A549 (cell line): ENCODE results near the gene TNC.

Experiments used
- EP300 ChIP-seq, 2 experiments: fragments of >200 bp; sonication (Bioruptor Twin); formaldehyde crosslinking; IDR thresholded peaks; 2 replicates in 1 of 2; 3 replicates in 1 of 2; pipeline ENCODE4 v1.6.1; 2016 to 2017
- HOXB13 ChIP-seq: fragments of 250-450 bp; sonication (Bioruptor Pico); IDR thresholded peaks from 2 replicates; pipeline ENCODE4 v1.5.0; 2020; ENCODE audit warnings: low read depth, mild to moderate bottlenecking, moderate library complexity
- MYC ChIP-seq: IDR thresholded peaks from 2 replicates; pipeline ENCODE4 v1.6.1; 2012; ENCODE audit warnings: mild to moderate bottlenecking, inconsistent platforms, low read length, improper control_type of control experiment, borderline replicate concordance
- POLR2A ChIP-seq: IDR thresholded peaks from 2 replicates; pipeline ENCODE4 v1.6.1; 2012; ENCODE audit warnings: mild to moderate bottlenecking, low read length
- USF2 ChIP-seq: fragments of 450-650 bp; IDR thresholded peaks from 2 replicates; pipeline ENCODE4 v1.6.1; 2014; ENCODE audit warnings: antibody characterized with exemption
- ZFP36 ChIP-seq: fragments of 450-650 bp; IDR thresholded peaks from 2 replicates; pipeline ENCODE4 v1.6.1; 2014; ENCODE audit warnings: borderline replicate concordance; ENCODE audit not compliant: partially characterized antibody

GRCh38 chr9:115046824-115047223 is 71.1 kb downstream of the TNC start:
- no peak for TF ChIP-seq ZFP36
- TF ChIP-seq POLR2A = no peak
- TF ChIP-seq HOXB13 (CRISPR knock-in tag) = no peak
- TF ChIP-seq EP300 (IDR thresholded peaks at IDR 0.05) = no peak
- TF ChIP-seq MYC = no peak
- no peak for TF ChIP-seq USF2
